Epithelial cell of prostate (primary cell): Measurements from ENCODE around the gene POMC.
"Not testable (repeated sequence)": the region's sequence is repeated elsewhere in the genome, so short reads cannot be mapped to it uniquely, and the experiment has no call there.

Experiments
- DNase-seq: peaks from one replicate; pipeline ENCODE4 v3.0.0-alpha.2; 2011; ENCODE audit warnings: low read depth, low spot score
- H3K27ac ChIP-seq: fragments of 450-650 bp; 2 replicates; pipeline ENCODE4 v1.5.1; 2017; ENCODE audit warnings: mild to moderate bottlenecking

The POMC gene

GRCh38 chr2:25141120-25141519 is 27.3 kb downstream of the POMC start:
- no peak overlapping the region for H3K27ac ChIP-seq
- DNase-seq, result no peak

GRCh38 chr2:25140535-25140934 is 27.8 kb downstream of the POMC start:
- H3K27ac ChIP-seq, DNase-seq: not testable (repeated sequence)

DNA sequence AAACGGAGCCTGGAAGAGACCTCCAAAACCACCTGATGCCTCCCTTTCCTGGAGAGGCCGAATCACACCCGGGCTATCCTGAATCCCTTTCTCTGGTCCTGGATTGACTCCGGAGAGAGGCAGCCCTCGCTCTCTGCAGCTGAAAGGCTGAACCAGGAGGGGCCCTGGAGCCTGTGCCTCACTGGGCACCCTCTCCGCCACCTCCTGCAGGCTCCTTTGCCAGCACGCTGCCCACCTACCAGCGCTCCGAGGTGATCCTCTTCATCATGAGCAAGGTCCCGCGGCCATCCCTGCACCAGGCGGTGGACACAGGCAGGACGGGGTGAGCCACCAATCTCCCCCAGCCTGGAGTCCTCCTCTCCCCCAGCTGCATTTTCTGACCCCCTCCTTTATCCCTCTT is 35.7 kb downstream of the POMC start:
- no peak overlapping the region for H3K27ac ChIP-seq
- no peak for DNase-seq

DNA sequence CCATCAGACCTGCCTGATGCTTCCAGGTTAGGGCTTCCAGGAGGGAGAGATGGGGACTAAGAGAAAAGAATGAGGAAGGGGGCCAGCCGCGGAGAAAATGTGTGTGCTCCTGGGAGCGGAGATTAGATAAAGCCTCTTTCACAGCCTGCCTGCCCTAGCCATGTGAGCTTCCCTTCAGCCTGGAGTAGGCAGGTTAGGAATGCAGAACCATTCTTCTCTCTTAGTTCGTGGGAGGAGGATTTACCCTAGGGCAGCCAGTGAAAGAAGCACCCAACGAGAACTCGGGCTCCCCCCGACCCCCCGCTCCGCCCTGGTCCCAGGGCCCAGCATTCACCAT is 36.1 kb downstream of the POMC start:
- no peak overlapping the region for H3K27ac ChIP-seq
- DNase-seq, result no peak

DNA sequence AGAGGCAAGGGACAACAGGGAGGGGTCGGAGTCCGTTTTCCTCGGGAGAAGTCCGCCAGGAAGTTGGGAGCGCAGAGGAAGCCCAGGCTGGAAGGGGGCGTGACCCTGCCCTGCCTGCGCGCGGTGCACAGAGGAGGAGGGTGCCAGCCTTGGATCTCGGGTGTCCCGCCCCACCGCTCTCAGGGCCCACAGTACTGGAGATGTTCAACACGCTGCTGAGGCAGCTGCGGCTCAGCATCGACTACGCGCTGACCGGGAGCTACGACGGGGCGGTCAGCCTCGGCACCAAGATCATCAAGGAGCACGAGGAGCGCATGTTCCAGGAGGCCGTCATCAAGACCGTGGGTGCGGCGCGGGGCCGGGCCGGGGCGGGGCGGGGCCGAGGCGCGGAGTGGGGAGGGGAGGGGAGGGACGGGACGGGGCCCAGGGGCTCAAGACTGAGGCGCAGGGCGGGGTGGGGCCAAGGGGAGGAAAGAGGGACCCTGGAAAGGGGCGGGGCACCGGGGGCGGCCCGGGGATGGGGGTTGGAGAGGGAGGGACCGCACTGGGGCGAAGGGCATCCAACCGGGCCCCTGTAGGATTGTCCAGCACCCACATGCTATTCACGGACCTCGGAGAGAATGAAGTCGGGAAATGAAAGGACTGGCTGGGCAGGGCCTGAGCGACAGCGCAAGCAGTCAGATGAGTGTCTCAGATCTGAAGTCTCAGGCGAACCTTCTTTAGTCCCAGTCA is 36.6 kb downstream of the POMC start:
- no peak for DNase-seq
- no peak overlapping the region for H3K27ac ChIP-seq

GRCh38 chr2:25131253-25131566 is 37.2 kb downstream of the POMC start:
- H3K27ac ChIP-seq, result no peak overlapping the region
- no peak for DNase-seq

GRCh38 chr2:25129901-25130520 is 38.4 kb downstream of the POMC start:
- H3K27ac ChIP-seq, result no peak overlapping the region
- no peak for DNase-seq

- DNase-seq, result no peak
- no peak overlapping the region for H3K27ac ChIP-seq
These were observed 40.7 kb downstream of the POMC start for GRCh38 chr2:25127646-25128045.

GRCh38 chr2:25127071-25127470 is 41.3 kb downstream of the POMC start:
- H3K27ac ChIP-seq, DNase-seq: not testable (repeated sequence)

- no peak for DNase-seq
These were observed 42.4 kb downstream of the POMC start for GRCh38 chr2:25125976-25126375.

DNA sequence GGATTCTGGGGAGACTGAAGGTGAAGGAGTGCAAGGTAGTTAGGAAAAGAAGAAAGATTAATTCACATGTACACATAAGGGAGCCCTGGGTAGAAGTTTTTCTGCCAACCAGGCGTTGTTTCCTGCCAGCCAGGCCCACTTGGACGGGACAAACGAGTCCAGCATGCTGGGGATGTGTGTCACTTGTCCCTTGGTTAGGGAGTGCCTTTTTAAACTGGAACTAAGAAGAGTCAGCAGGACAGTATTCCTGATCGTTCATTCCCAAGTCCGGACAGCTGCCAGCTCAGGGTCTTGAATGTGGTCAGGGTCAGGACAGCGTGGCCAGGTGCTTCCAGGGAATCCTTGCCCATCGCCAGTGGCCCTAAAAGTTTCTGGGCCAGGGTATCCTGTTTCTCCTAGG is 43.2 kb downstream of the POMC start:
- DNase-seq, result no peak
- H3K27ac ChIP-seq, result no peak overlapping the region

More at GRCh38 chr2:25125976-25126375, 42.4 kb downstream of the POMC start:
- no peak overlapping the region for H3K27ac ChIP-seq

DNA sequence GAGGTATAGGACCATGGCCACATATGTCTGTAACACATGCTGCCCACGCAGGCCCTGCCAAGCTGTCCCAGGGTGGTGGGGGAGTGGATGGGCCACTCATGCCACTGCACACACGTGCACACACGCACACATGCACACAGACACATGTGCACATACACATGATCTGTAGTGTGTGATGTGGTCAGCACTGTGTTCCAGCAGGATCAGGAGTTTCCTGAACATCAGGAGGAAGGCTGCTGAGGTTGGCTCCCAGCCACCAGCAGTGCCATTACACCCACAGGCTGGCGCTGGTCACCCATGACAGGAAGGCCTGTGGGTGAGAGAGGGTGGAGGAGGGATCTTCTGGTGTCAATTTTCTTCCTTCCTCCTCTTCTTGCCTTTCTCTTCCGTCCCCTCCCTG is 44.7 kb downstream of the POMC start:
- DNase-seq, result no peak
- H3K27ac ChIP-seq, result no peak overlapping the region

GRCh38 chr2:25122367-25122766 is 46.0 kb downstream of the POMC start:
- H3K27ac ChIP-seq, result no peak overlapping the region
- no peak for DNase-seq

DNA sequence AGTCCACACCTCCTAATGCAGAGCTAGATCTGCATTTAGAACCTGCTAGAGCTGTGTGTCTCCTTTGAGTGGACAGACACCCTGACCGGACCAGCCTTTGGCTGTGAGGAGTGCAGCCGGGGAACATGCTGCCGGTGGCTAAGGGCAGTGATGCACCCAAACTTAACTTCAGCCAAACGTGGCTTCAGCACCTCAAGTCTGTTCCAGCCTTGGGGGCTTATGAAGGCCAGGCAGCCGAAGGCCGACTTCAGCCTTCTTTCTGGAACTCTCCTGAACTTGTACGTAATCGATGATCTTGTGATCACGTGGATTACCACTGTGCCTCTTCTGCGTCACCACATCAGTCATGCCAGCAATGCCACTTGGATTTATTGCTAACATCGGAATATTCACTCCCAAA is 49.1 kb downstream of the POMC start:
- DNase-seq, result no peak
- H3K27ac ChIP-seq, result no peak overlapping the region

GRCh38 chr2:25116956-25117355 is 51.4 kb downstream of the POMC start:
- H3K27ac ChIP-seq, result no peak overlapping the region
- DNase-seq, result no peak

GRCh38 chr2:25115902-25116301 is 52.5 kb downstream of the POMC start:
- no peak for DNase-seq
- no peak overlapping the region for H3K27ac ChIP-seq

DNA sequence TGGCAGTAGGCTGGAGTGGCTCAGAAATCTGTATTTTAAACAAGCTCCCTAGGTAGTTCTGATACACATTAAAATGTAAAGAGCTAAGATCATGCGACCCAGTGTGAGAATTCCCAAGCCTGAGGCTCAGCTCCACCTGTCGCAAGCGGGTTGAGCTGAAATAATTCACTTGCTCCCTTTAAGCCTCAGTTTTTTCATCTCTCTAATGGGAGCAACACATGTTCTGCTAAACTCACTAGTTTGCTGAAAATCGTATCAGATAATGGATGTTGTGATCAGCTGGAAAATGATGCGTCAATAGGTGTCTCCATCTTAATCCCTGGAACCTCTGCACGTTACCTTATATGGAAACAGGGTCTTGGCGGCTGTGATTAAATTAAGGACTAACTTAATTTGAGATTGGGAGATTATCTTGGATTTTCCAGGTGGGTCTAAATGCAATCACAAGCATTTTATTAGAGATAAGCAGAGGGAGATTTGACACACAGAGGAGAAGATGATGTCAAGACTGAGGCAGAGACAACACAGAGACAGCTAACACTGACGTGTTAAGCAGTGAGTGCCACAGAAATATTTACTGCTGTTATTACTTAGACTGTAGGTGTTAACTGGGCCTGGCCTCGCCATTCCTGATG is 53.0 kb downstream of the POMC start:
- H3K27ac ChIP-seq, result no peak overlapping the region
- DNase-seq, result no peak

DNA sequence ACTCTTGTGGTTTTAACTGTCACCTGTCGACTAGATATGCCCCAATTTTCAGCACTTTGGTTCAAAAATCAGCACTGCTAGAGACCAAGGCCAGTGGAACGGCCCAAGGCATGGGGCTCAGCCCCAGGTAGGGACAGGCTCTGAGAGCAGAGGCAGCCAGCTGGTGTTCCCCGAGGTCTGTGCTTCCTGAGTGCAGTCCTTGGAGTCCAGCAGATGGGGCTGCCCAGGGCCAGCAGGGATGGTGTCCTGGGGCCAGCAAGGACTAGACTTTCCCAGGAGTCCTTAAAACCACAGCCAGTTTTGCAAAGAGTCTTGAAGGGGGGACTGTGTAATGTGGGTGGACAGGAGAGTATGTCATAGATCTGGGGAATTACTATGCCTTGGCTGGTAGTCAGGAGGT is 56.3 kb downstream of the POMC start:
- H3K27ac ChIP-seq, result no peak overlapping the region
- no peak for DNase-seq
